Measurements from ENCODE around the gene SPATA6L.

Gene SPATA6L

GRCh38 chr9:4684820-4685219 is 18.5 kb upstream of the SPATA6L start:
- Histone ChIP-seq H3K27ac (ENCODE audit: low read depth, low read length) (no peak overlapping the region), H3F3A (ENCODE audit: insufficient read depth) (peaks cover 9% of the 10 kb centered on the region), H3K4me3 (ENCODE audit: insufficient read depth, low read length, poor library complexity, severe bottlenecking) (no peak overlapping the region), H3K36me3 (ENCODE audit: low read length) (peaks cover 37% of the 10 kb centered on the region), H3K4me2 (ENCODE audit: low read depth, low read length, poor library complexity, severe bottlenecking) (no peak overlapping the region), H4K20me1 (ENCODE audit: low read depth, low read length) (no peaks in the 10 kb centered on the region), H3K79me2 (ENCODE audit: insufficient read depth, low read length) (peaks cover 39% of the 10 kb centered on the region), H3K9ac (ENCODE audit: low read length) (no peak overlapping the region), H2AFZ (ENCODE audit: low read depth, low read length, severe bottlenecking) (no peak overlapping the region), H3K9me2 (replicated peaks; ENCODE audit: insufficient read depth, low read length) (no peaks in the 10 kb centered on the region), H3K27me3 (ENCODE audit: low read length) (no peaks in the 10 kb centered on the region), H3K9me3 (ENCODE audit: insufficient read depth, low read length) (no peaks in the 10 kb centered on the region)
- no peak for TF ChIP-seq EZH2phosphoT487 (conservative IDR thresholded peaks at IDR 0.05; ENCODE audit: low read length)
- TF ChIP-seq CTCF (IDR thresholded peaks at IDR 0.05; ENCODE audit: insufficient read depth, low read length, poor library complexity, severe bottlenecking) = no peak

- no peaks in the 10 kb centered on the region for H3K27me3 ChIP-seq (ENCODE audit: low read length)
- H3F3A ChIP-seq (ENCODE audit: insufficient read depth) = peaks cover 5% of the 10 kb centered on the region
- H3K4me2 ChIP-seq (ENCODE audit: low read depth, low read length, poor library complexity, severe bottlenecking) = peak overlapping the region; percentile 78
- no peaks in the 10 kb centered on the region for H3K9me2 ChIP-seq (replicated peaks; ENCODE audit: insufficient read depth, low read length)
- H4K20me1 ChIP-seq (ENCODE audit: low read depth, low read length) = no peaks in the 10 kb centered on the region
- TF ChIP-seq CTCF (IDR thresholded peaks at IDR 0.05; ENCODE audit: insufficient read depth, low read length, poor library complexity, severe bottlenecking) (no peak), EZH2phosphoT487 (conservative IDR thresholded peaks at IDR 0.05; ENCODE audit: low read length) (no peak)
- peaks cover 10% of the 10 kb centered on the region; the same call in 1 of the 2 replicates for H3K36me3 ChIP-seq (ENCODE audit: low read length)
- H3K79me2 ChIP-seq (ENCODE audit: insufficient read depth, low read length) = peaks cover 36% of the 10 kb centered on the region
- H2AFZ ChIP-seq (ENCODE audit: low read depth, low read length, severe bottlenecking) = no peak overlapping the region
- no peaks in the 10 kb centered on the region for H3K9me3 ChIP-seq (ENCODE audit: insufficient read depth, low read length)
- H3K9ac ChIP-seq (ENCODE audit: low read length) = peak overlapping the region; percentile 77
- H3K27ac ChIP-seq (ENCODE audit: low read depth, low read length) = no peak overlapping the region
- peak overlapping the region; percentile 76 for H3K4me3 ChIP-seq (ENCODE audit: insufficient read depth, low read length, poor library complexity, severe bottlenecking)
These were observed 14.5 kb upstream of the SPATA6L start for GRCh38 chr9:4680750-4681149.

- TF ChIP-seq CTCF (IDR thresholded peaks at IDR 0.05; ENCODE audit: insufficient read depth, low read length, poor library complexity, severe bottlenecking) = no peak
- TF ChIP-seq EZH2phosphoT487 (conservative IDR thresholded peaks at IDR 0.05; ENCODE audit: low read length) = no peak
- H2AFZ ChIP-seq (ENCODE audit: low read depth, low read length, severe bottlenecking) = peak overlapping the region; percentile 83
- H3K27ac ChIP-seq (ENCODE audit: low read depth, low read length) = peak overlapping the region; percentile 56
- no peaks in the 10 kb centered on the region for H3K27me3 ChIP-seq (ENCODE audit: low read length)
- peaks cover 4% of the 10 kb centered on the region; the same call in 1 of the 2 replicates for H3K36me3 ChIP-seq (ENCODE audit: low read length)
- H3K4me3 ChIP-seq (ENCODE audit: insufficient read depth, low read length, poor library complexity, severe bottlenecking) = peak overlapping the region; percentile 76
- H3K9me2 ChIP-seq (replicated peaks; ENCODE audit: insufficient read depth, low read length) = no peaks in the 10 kb centered on the region
- peak overlapping the region; percentile 78 for H3K4me2 ChIP-seq (ENCODE audit: low read depth, low read length, poor library complexity, severe bottlenecking)
- H3K9ac ChIP-seq (ENCODE audit: low read length) = peak overlapping the region; percentile 77
- H3K9me3 ChIP-seq (ENCODE audit: insufficient read depth, low read length) = no peaks in the 10 kb centered on the region
- H4K20me1 ChIP-seq (ENCODE audit: low read depth, low read length) = no peaks in the 10 kb centered on the region
- peaks cover 36% of the 10 kb centered on the region for H3K79me2 ChIP-seq (ENCODE audit: insufficient read depth, low read length)
- peaks cover 5% of the 10 kb centered on the region for H3F3A ChIP-seq (ENCODE audit: insufficient read depth)
These were observed 13.9 kb upstream of the SPATA6L start for GRCh38 chr9:4680173-4680525.

Measured in SU-DHL-6 (cell line).